Measurements from ENCODE around the gene COMT.

- TF ChIP-seq CTCF (conservative IDR thresholded peaks at IDR 0.05; ENCODE audit: low read length): no peak
- TF ChIP-seq EZH2phosphoT487 (IDR thresholded peaks at IDR 0.05; ENCODE audit: borderline replicate concordance, low read depth, low read length): no peak
Measured at GRCh38 chr22:19995611-19996339, 54.2 kb downstream of the COMT start.
